Activated CD8-positive, alpha-beta memory T cell treated with anti-CD3 and anti-CD28 coated beads, Interleukin-2, amount 50 U/mL, for 48 hours (primary cell): ENCODE measurements around the gene INTS11.

Source experiments
- DNase-seq: peaks from one replicate; pipeline ENCODE4 v3.0.0-alpha.2; 2020

INTS11 gene

GRCh38 chr1:1312450-1313314 is 11.8 kb downstream of the INTS11 start:
- DNase-seq = no peak

- DNase-seq = no peak
Measured at GRCh38 chr1:1311107-1312104, 13.1 kb downstream of the INTS11 start.

GRCh38 chr1:1310476-1311053 is 13.9 kb downstream of the INTS11 start:
- no peak for DNase-seq

GRCh38 chr1:1310109-1310385 is 14.4 kb downstream of the INTS11 start:
- DNase-seq = no peak

GRCh38 chr1:1309251-1310108 is 15.0 kb downstream of the INTS11 start:
- DNase-seq = peak; percentile 72

- DNase-seq = no peak
Measured at GRCh38 chr1:1308756-1309250, 15.7 kb downstream of the INTS11 start.

GRCh38 chr1:1307923-1308755 is 16.3 kb downstream of the INTS11 start, which contains the start of the genes ACAP3 and PUSL1:
ACAP3 (minus strand) TSS chr1:1307930; CDS start chr1:1307815, 115 bp downstream.
PUSL1 (plus strand) TSS chr1:1308597; CDS start chr1:1308644, 47 bp downstream.
- peak; percentile 92 for DNase-seq

- no peak for DNase-seq
Measured at GRCh38 chr1:1307261-1307922, 17.1 kb downstream of the INTS11 start.

- DNase-seq = no peak
Measured at GRCh38 chr1:1306661-1307260, 17.7 kb downstream of the INTS11 start.

GRCh38 chr1:1306070-1306660 is 18.3 kb downstream of the INTS11 start:
- DNase-seq = peak; percentile 65

- peak; percentile 81 for DNase-seq
Measured at GRCh38 chr1:1305300-1306069, 19.0 kb downstream of the INTS11 start.

GRCh38 chr1:1304331-1305299 is 19.8 kb downstream of the INTS11 start:
- no peak for DNase-seq

GRCh38 chr1:1303736-1304135 is 20.7 kb downstream of the INTS11 start:
- no peak for DNase-seq

GRCh38 chr1:1302951-1303509 is 21.4 kb downstream of the INTS11 start:
- no peak for DNase-seq

GRCh38 chr1:1302006-1302430 is 22.4 kb downstream of the INTS11 start:
- no peak for DNase-seq

GRCh38 chr1:1300352-1300739 is 24.1 kb downstream of the INTS11 start:
- DNase-seq = no peak

GRCh38 chr1:1299686-1300351 is 24.6 kb downstream of the INTS11 start:
- no peak for DNase-seq
